Activated CD4-positive, alpha-beta T cell treated with anti-CD3 and anti-CD28 coated beads, Interleukin-2, amount 50 U/mL, for 24 hours (primary cell): ENCODE results near the gene NME7.
A peak's percentile ranks its signal among the peaks of the same experiment; 100 is the strongest.

ENCODE experiments used
- DNase-seq, 2 donors: peaks; one replicate each; pipeline ENCODE4 v3.0.0-alpha.2; 2020; ENCODE audit warnings: low read depth in 1 of 2, low spot score in 1 of 2

The NME7 gene

GRCh38 chr1:169108863-169109560 lies 258.6 kb downstream of the NME7 start:
- DNase-seq, result no peak

GRCh38 chr1:169108223-169108622 lies 259.4 kb downstream of the NME7 start:
- no peak for DNase-seq

- no peak for DNase-seq
Observed at GRCh38 chr1:169107603-169108208, 259.9 kb downstream of the NME7 start.

- DNase-seq, result no peak
Observed at GRCh38 chr1:169106921-169107602, 260.5 kb downstream of the NME7 start.

- DNase-seq, result peak; percentile 67 to 71
Observed at GRCh38 chr1:169106095-169106920, 261.3 kb downstream of the NME7 start, which contains the start of gene ATP1B1. TSS of gene ATP1B1 (plus strand) at chr1:169106690. CDS start at chr1:169106830, 140 bp downstream.

- no peak for DNase-seq
Observed at GRCh38 chr1:169105434-169106094, 262.0 kb downstream of the NME7 start.

- DNase-seq, result no peak
Observed at GRCh38 chr1:169105087-169105433, 262.5 kb downstream of the NME7 start.

GRCh38 chr1:169103480-169103893 lies 264.1 kb downstream of the NME7 start:
- no peak for DNase-seq

GRCh38 chr1:169103002-169103401 lies 264.6 kb downstream of the NME7 start:
- DNase-seq, result no peak

GRCh38 chr1:169102567-169102966 lies 265.0 kb downstream of the NME7 start:
- DNase-seq, result no peak

GRCh38 chr1:169100651-169101088 lies 266.9 kb downstream of the NME7 start:
- no peak for DNase-seq

- no peak for DNase-seq
Observed at GRCh38 chr1:169100208-169100607, 267.4 kb downstream of the NME7 start.

- no peak for DNase-seq
Observed at GRCh38 chr1:169099561-169099960, 268.0 kb downstream of the NME7 start.

GRCh38 chr1:169098380-169098779 lies 269.2 kb downstream of the NME7 start:
- DNase-seq, result no peak

GRCh38 chr1:169094897-169095569 lies 272.6 kb downstream of the NME7 start:
- no peak for DNase-seq

GRCh38 chr1:169092399-169092798 lies 275.2 kb downstream of the NME7 start:
- no peak for DNase-seq

GRCh38 chr1:169091480-169091941 lies 276.1 kb downstream of the NME7 start:
- DNase-seq, result no peak

GRCh38 chr1:169090900-169091311 lies 276.7 kb downstream of the NME7 start:
- no peak for DNase-seq

GRCh38 chr1:169090308-169090899 lies 277.2 kb downstream of the NME7 start:
- no peak for DNase-seq

GRCh38 chr1:169089776-169090175 lies 277.8 kb downstream of the NME7 start:
- DNase-seq, result no peak
